HepG2 (cell line): Measurements from ENCODE around the gene ATXN7L2. TPM values are rescaled to one million over a fixed set of nuclear protein-coding genes. Genes with fewer than 3 reads are reported as not detected.

Source experiments
- CEBPG ChIP-seq: IDR thresholded peaks from 2 replicates; pipeline ENCODE4 v1.6.1; 2016
- IRF2 ChIP-seq: IDR thresholded peaks from 2 replicates; pipeline ENCODE4 v1.6.1; 2018; ENCODE audit warnings: missing genetic modification reagents, missing compliant biosample characterization
- MYC ChIP-seq: sonication (generic); formaldehyde crosslinking; IDR thresholded peaks from 2 replicates; pipeline ENCODE4 v1.9.0; 2021; ENCODE audit warnings: missing genetic modification reagents, borderline replicate concordance
- NCOA2 ChIP-seq: sonication (generic); formaldehyde crosslinking; IDR thresholded peaks from 2 replicates; pipeline ENCODE4 v1.8.0; 2022; ENCODE audit warnings: inconsistent platforms
- PLSCR1 ChIP-seq: sonication (generic); formaldehyde crosslinking; IDR thresholded peaks from 2 replicates; pipeline ENCODE4 v1.5.0; 2020; ENCODE audit warnings: missing genetic modification reagents, mild to moderate bottlenecking, borderline replicate concordance
- RBM39 ChIP-seq: fragments of 200-400 bp; formaldehyde crosslinking; IDR thresholded peaks from one replicate; pipeline ENCODE4 v1.6.1; 2018; ENCODE audit warnings: antibody characterized with exemption, mild to moderate bottlenecking, low read depth, low read length; ENCODE audit not compliant: poor library complexity, severe bottlenecking
- SALL1 ChIP-seq: sonication (generic); formaldehyde crosslinking; IDR thresholded peaks from 2 replicates; pipeline ENCODE4 v1.8.0; 2022; ENCODE audit warnings: mild to moderate bottlenecking, missing genetic modification reagents
- YY1 ChIP-seq: IDR thresholded peaks from 2 replicates; pipeline ENCODE4 v1.6.1; 2011; ENCODE audit warnings: low read length, low read depth, moderate library complexity, mild to moderate bottlenecking; ENCODE audit not compliant: insufficient read depth, insufficient replicate concordance
- ZFX ChIP-seq: sonication (generic); formaldehyde crosslinking; IDR thresholded peaks from 2 replicates; pipeline ENCODE4 v1.4.0; 2020; ENCODE audit warnings: mild to moderate bottlenecking, low read depth, missing genetic modification reagents, moderate library complexity
- ZKSCAN8 ChIP-seq: IDR thresholded peaks from 2 replicates; pipeline ENCODE4 v1.6.1; 2016; ENCODE audit warnings: borderline replicate concordance, missing genetic modification reagents, missing compliant biosample characterization
- ZNF354B ChIP-seq: sonication (generic); formaldehyde crosslinking; IDR thresholded peaks from 2 replicates; pipeline ENCODE4 v1.8.0; 2022; ENCODE audit warnings: mild to moderate bottlenecking, missing genetic modification reagents
- ZNF414 ChIP-seq: sonication (generic); formaldehyde crosslinking; IDR thresholded peaks from 2 replicates; pipeline ENCODE4 v1.5.0; 2020; ENCODE audit warnings: missing genetic modification reagents
- ZNF446 ChIP-seq: sonication (generic); formaldehyde crosslinking; IDR thresholded peaks from 2 replicates; pipeline ENCODE4 v1.5.0; 2020; ENCODE audit warnings: mild to moderate bottlenecking, missing genetic modification reagents
- ZNF501 ChIP-seq: sonication (generic); formaldehyde crosslinking; IDR thresholded peaks from 2 replicates; pipeline ENCODE4 v1.5.1; 2020; ENCODE audit warnings: mild to moderate bottlenecking, moderate library complexity, missing genetic modification reagents
- ZNF746 ChIP-seq: sonication (generic); formaldehyde crosslinking; IDR thresholded peaks from 2 replicates; pipeline ENCODE4 v1.8.0; 2022; ENCODE audit warnings: mild to moderate bottlenecking, missing genetic modification reagents
- ZNF747 ChIP-seq: sonication (generic); formaldehyde crosslinking; IDR thresholded peaks from 2 replicates; pipeline ENCODE4 v1.8.1; 2023; ENCODE audit warnings: missing genetic modification reagents, mild to moderate bottlenecking, borderline replicate concordance
- polyA plus RNA-seq, 8 experiments: library from polyadenylated mRNA; depleted of rRNA in 3 of 8; stranded (reverse) in 7 of 8; unstranded in 1 of 8; fragments of >200 nt; fragmentation: Illumina TruSeq in 4 of 8; extraction: Trizol in 4 of 8; gene quantifications; 2 replicates each; pipeline versions ENCODE4 v1.2.1 to v1.2.3, GENCODE V29; 2011 to 2016; ENCODE audit warnings: low read depth in 4 of 8, missing spikeins in 1 of 8, mixed read lengths in 1 of 8; ENCODE audit not compliant: insufficient read depth in 1 of 8
- total RNA-seq, 5 experiments: library from RNA; depleted of rRNA; stranded (reverse); fragments of >200 nt; fragmentation: Illumina TruSeq; extraction: Trizol; gene quantifications; 2 replicates each; pipeline ENCODE4 v1.2.3, GENCODE V29; 2016; ENCODE audit warnings: low read depth in 1 of 5
- TF ChIP-seq, protein P1 (sequence below), 2 experiments: sonication (generic) in 1 of 2; formaldehyde crosslinking in 1 of 2; IDR thresholded peaks; 2 replicates each; pipeline versions ENCODE4 v1.4.0 to v1.6.1; 2016 to 2020; ENCODE audit warnings: borderline replicate concordance in 1 of 2, low read depth in 1 of 2, mild to moderate bottlenecking in 1 of 2, missing genetic modification reagents in 1 of 2
- TF ChIP-seq, protein P2 (sequence below): sonication (generic); formaldehyde crosslinking; IDR thresholded peaks from 2 replicates; pipeline ENCODE4 v1.4.0; 2020; ENCODE audit warnings: missing genetic modification reagents, low read depth, mild to moderate bottlenecking, borderline replicate concordance
- TF ChIP-seq, protein P3 (sequence below): sonication (generic); formaldehyde crosslinking; IDR thresholded peaks from 2 replicates; pipeline ENCODE4 v1.4.0; 2020; ENCODE audit warnings: missing genetic modification reagents, borderline replicate concordance

The ATXN7L2 gene
- total and polyA plus RNA-seq, 2 of the 13 experiments (the other 11 are each of a cell fraction or from before 2014, with no cell fraction given): 2.7 to 2.8 TPM

DNA sequence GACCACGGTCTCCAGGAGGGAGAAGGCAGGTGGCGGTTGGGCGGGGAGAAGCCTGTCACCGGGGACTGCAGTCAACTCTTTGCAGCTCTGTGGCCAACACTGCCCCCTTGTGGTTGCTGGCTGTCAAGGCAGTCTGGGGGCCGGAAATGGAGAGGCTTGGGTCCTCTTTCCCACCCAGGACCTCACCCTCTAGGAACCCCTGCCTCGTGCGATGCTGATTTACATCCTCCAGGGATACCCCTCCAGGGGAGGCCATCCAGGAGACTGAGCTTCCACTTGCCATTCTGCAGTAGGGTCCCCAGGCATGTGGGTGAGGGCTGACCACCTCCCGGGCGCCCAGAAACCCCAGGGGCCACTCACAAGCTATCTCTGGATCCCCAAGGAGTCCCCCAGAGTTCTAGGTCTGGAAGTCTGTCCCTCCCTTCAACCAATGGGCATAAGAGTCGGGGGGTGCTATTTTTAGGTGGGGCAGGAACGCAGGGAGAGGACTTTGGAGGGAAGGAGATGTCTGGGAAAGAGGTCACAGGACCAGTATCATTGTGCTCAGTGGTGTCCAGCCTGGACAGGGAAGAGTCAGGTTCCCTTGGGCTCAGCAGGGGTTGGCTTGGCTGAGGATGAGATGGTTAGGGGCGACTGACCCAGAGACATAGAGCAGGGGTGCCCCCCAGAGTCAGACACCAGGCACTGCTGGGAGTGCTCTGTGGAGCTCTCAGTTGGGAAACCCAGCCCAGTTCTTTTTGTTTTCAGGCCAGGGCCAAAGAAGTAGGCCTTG, 48.8 kb downstream of the ATXN7L2 start (continued):
- TF ChIP-seq ZFX (CRISPR knock-in tag): 0 out of 2 replicates have a peak, but pooled peaks have one; percentile 40
- TF ChIP-seq ZKSCAN8 (CRISPR knock-in tag): no peak
- TF ChIP-seq NCOA2 (CRISPR knock-in tag): no peak
- no peak for TF ChIP-seq MYC (CRISPR knock-in tag)
- peak; percentile 79; the same call in 1 of the 2 replicates for TF ChIP-seq ZNF501
- TF ChIP-seq PLSCR1: no peak
- TF ChIP-seq IRF2 (CRISPR knock-in tag): 0 out of 2 replicates have a peak, but pooled peaks have one; percentile 21
- TF ChIP-seq ZNF414 (CRISPR knock-in tag): no peak
- peak; percentile 44 for TF ChIP-seq YY1
- 0 out of 2 replicates have a peak, but pooled peaks have one; percentile 9 for TF ChIP-seq SALL1 (CRISPR knock-in tag)
- no peak for TF ChIP-seq ZNF354B (CRISPR knock-in tag)
- 0 out of 2 replicates have a peak, but pooled peaks have one; percentile 5 for TF ChIP-seq CEBPG (CRISPR knock-in tag)
- TF ChIP-seq ZNF746 (CRISPR knock-in tag): no peak
- TF ChIP-seq, protein P1, sequence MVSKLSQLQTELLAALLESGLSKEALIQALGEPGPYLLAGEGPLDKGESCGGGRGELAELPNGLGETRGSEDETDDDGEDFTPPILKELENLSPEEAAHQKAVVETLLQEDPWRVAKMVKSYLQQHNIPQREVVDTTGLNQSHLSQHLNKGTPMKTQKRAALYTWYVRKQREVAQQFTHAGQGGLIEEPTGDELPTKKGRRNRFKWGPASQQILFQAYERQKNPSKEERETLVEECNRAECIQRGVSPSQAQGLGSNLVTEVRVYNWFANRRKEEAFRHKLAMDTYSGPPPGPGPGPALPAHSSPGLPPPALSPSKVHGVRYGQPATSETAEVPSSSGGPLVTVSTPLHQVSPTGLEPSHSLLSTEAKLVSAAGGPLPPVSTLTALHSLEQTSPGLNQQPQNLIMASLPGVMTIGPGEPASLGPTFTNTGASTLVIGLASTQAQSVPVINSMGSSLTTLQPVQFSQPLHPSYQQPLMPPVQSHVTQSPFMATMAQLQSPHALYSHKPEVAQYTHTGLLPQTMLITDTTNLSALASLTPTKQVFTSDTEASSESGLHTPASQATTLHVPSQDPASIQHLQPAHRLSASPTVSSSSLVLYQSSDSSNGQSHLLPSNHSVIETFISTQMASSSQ (IDR thresholded peaks at IDR 0.05; ENCODE audit: low read depth): no peak
- TF ChIP-seq, protein P1 (CRISPR knock-in tag; IDR thresholded peaks at IDR 0.05; ENCODE audit: borderline replicate concordance): no peak
- peak; percentile 45 for TF ChIP-seq RBM39
- no peak for TF ChIP-seq ZNF446
- TF ChIP-seq, protein P2, sequence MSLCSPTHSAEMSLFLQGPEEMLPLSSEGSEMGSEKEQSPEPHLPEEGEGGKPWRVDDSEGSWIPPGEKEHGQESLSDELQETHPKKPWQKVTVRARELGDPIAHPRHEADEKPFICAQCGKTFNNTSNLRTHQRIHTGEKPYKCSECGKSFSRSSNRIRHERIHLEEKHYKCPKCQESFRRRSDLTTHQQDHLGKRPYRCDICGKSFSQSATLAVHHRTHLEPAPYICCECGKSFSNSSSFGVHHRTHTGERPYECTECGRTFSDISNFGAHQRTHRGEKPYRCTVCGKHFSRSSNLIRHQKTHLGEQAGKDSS (CRISPR knock-in tag): no peak
- no peak for TF ChIP-seq ZNF747 (CRISPR knock-in tag)
- TF ChIP-seq, protein P3, sequence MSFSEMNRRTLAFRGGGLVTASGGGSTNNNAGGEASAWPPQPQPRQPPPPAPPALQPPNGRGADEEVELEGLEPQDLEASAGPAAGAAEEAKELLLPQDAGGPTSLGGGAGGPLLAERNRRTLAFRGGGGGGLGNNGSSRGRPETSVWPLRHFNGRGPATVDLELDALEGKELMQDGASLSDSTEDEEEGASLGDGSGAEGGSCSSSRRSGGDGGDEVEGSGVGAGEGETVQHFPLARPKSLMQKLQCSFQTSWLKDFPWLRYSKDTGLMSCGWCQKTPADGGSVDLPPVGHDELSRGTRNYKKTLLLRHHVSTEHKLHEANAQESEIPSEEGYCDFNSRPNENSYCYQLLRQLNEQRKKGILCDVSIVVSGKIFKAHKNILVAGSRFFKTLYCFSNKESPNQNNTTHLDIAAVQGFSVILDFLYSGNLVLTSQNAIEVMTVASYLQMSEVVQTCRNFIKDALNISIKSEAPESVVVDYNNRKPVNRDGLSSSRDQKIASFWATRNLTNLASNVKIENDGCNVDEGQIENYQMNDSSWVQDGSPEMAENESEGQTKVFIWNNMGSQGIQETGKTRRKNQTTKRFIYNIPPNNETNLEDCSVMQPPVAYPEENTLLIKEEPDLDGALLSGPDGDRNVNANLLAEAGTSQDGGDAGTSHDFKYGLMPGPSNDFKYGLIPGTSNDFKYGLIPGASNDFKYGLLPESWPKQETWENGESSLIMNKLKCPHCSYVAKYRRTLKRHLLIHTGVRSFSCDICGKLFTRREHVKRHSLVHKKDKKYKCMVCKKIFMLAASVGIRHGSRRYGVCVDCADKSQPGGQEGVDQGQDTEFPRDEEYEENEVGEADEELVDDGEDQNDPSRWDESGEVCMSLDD (CRISPR knock-in tag): no peak
